Measurements from ENCODE around the gene LCP2.

The LCP2 gene

GRCh38 chr5:170301981-170302652 lies 4.5 kb upstream of the LCP2 start:
- no peak overlapping the region for H3K4me3 ChIP-seq (ENCODE audit: low read depth, low read length)
- H3K36me3 ChIP-seq (ENCODE audit: control insufficient read depth in 2 of 2, insufficient read depth in 1 of 2, low read length in 2 of 2), result no peaks in the 10 kb centered on the region
- H3K9me3 ChIP-seq (ENCODE audit: control insufficient read depth, insufficient read depth, low read depth, low read length), result no peaks in the 10 kb centered on the region
- no peak overlapping the region for H3K27ac ChIP-seq (ENCODE audit: extremely low read depth, low read depth, low read length)
- ChIA-PET CTCF (interaction anchor here (0.9 kb wide), 1 partner anchor 9 kb away, joined by 3 read pairs; no protein-coding TSS in a partner anchor), POLR2A (no interaction called here)
- TF ChIP-seq TCF7L2 (IDR thresholded peaks at IDR 0.05; ENCODE audit: borderline replicate concordance, low read depth, low read length), result no peak
- no peak for TF ChIP-seq ZNF169 (tag by site-specific recombination; IDR thresholded peaks at IDR 0.05)
- TF ChIP-seq ZNF10 (tag by site-specific recombination; IDR thresholded peaks at IDR 0.05), result no peak
- no peak for TF ChIP-seq ZNF501 (tag by site-specific recombination; IDR thresholded peaks at IDR 0.05)
- no peak for TF ChIP-seq ZBTB26 (tag by site-specific recombination; optimal IDR thresholded peaks at IDR 0.05)
- no peak for TF ChIP-seq ZSCAN30 (tag by site-specific recombination; IDR thresholded peaks at IDR 0.05)
- no peak for TF ChIP-seq YY1 (tag by site-specific recombination; IDR thresholded peaks at IDR 0.05)
- no peak for TF ChIP-seq PRDM10 (tag by site-specific recombination; IDR thresholded peaks at IDR 0.05)
- no peaks in the 10 kb centered on the region for H3K4me1 ChIP-seq (ENCODE audit: control insufficient read depth, insufficient read depth, low read length)

- CTCF ChIA-PET, result interaction anchor here (1.3 kb wide), 1 partner anchor 27 kb away, joined by 3 read pairs; no protein-coding TSS in a partner anchor
- H3K4me3 ChIP-seq (ENCODE audit: low read depth, low read length), result no peak overlapping the region
- H3K4me1 ChIP-seq (ENCODE audit: control insufficient read depth, insufficient read depth, low read length), result no peaks in the 10 kb centered on the region
- H3K9me3 ChIP-seq (ENCODE audit: control insufficient read depth, insufficient read depth, low read depth, low read length), result no peaks in the 10 kb centered on the region
- no peaks in the 10 kb centered on the region for H3K36me3 ChIP-seq (ENCODE audit: control insufficient read depth in 2 of 2, insufficient read depth in 1 of 2, low read length in 2 of 2)
- H3K27ac ChIP-seq (ENCODE audit: extremely low read depth, low read depth, low read length), result no peak overlapping the region
- POLR2A ChIA-PET, result no interaction called here
- TF ChIP-seq GFI1B (tag by site-specific recombination; IDR thresholded peaks at IDR 0.05) (no peak), ZNF514 (tag by site-specific recombination; IDR thresholded peaks at IDR 0.05) (no peak), ZNF174 (tag by site-specific recombination; IDR thresholded peaks at IDR 0.05) (no peak), ZBTB8A (tag by site-specific recombination; IDR thresholded peaks at IDR 0.05) (no peak), ZNF707 (tag by site-specific recombination; IDR thresholded peaks at IDR 0.05) (no peak), ZNF16 (tag by site-specific recombination; IDR thresholded peaks at IDR 0.05; ENCODE audit: low read depth) (no peak), ZNF18 (tag by site-specific recombination; IDR thresholded peaks at IDR 0.05) (no peak), ZNF792 (tag by site-specific recombination; IDR thresholded peaks at IDR 0.05) (no peak), ZNF623 (tag by site-specific recombination; IDR thresholded peaks at IDR 0.05) (no peak), HOXD13 (CRISPR knock-in tag; IDR thresholded peaks at IDR 0.05; ENCODE audit: borderline replicate concordance) (no peak), ZNF23 (tag by site-specific recombination; IDR thresholded peaks at IDR 0.05; ENCODE audit: borderline replicate concordance) (no peak), SCRT2 (tag by site-specific recombination; IDR thresholded peaks at IDR 0.05) (no peak), ZNF280D (tag by site-specific recombination; IDR thresholded peaks at IDR 0.05) (no peak), PRDM10 (tag by site-specific recombination; IDR thresholded peaks at IDR 0.05) (no peak)
Observed at GRCh38 chr5:170301149-170301548, 3.6 kb upstream of the LCP2 start.
